ENCODE results near the gene FGD2. TPM values are rescaled to one million over a fixed set of nuclear protein-coding genes. Genes with fewer than 3 reads are reported as not detected.

Gene FGD2
- total and polyA plus RNA-seq, 2 donors (not counting 1 experiment from before 2014, with no cell fraction given): 352 to 682 TPM

- Histone ChIP-seq H3K9me3 (ENCODE audit: control extremely low read depth in 1 of 3, control insufficient read depth in 2 of 3, insufficient read depth in 1 of 3, low read length in 2 of 3) (no peaks in the 10 kb centered on the region), H3K4me1 (ENCODE audit: control insufficient read depth in 2 of 2, insufficient read depth in 2 of 2, low read length in 2 of 2) (peaks cover 33 to 35% of the 10 kb centered on the region in 2 donors), H3K4me2 (replicated peaks; ENCODE audit: low read depth, low read length, poor library complexity, severe bottlenecking) (peak overlapping the region; percentile 98), H3K9ac (ENCODE audit: low read length) (peak overlapping the region; percentile 97), H3K79me2 (ENCODE audit: control insufficient read depth, insufficient read depth, low read length) (peaks cover 68% of the 10 kb centered on the region), H3K36me3 (replicated peaks in 1 of 2; ENCODE audit: control extremely low read depth in 1 of 2, control insufficient read depth in 1 of 2, extremely low read depth in 1 of 2, insufficient read depth in 2 of 2, low read length in 1 of 2) (peaks cover 0 to 10% of the 10 kb centered on the region in 2 experiments), H2AFZ (ENCODE audit: insufficient read depth, low read depth, low read length, poor library complexity, severe bottlenecking) (peak overlapping the region; percentile 78), H3K4me3 (ENCODE audit: control extremely low read depth in 1 of 5, extremely low read depth in 1 of 5, insufficient read depth in 1 of 5, low read depth in 2 of 5, low read length in 4 of 5) (peak overlapping the region; percentile 51 to 98 (median 88)), H4K20me1 (ENCODE audit: control insufficient read depth, insufficient read depth, low read length, poor library complexity, severe bottlenecking) (peaks cover 48% of the 10 kb centered on the region), H3K27me3 (replicated peaks in 1 of 4; ENCODE audit: control extremely low read depth in 1 of 4, control insufficient read depth in 3 of 4, insufficient read depth in 4 of 4, low read length in 3 of 4) (no peaks in the 10 kb centered on the region), H3K27ac (ENCODE audit: low read length in 2 of 2) (peak overlapping the region; percentile 53 to 89)
- peak; percentile 26 for DNase-seq
- TF ChIP-seq CTCF (IDR thresholded peaks at IDR 0.05) (no peak), EZH2 (IDR thresholded peaks at IDR 0.05; ENCODE audit: borderline replicate concordance, insufficient read depth, low read depth, low read length, poor library complexity, severe bottlenecking) (no peak)
- no peak overlapping the region for H3K4me3 Mint-ChIP-seq
- H3K27me3 Mint-ChIP-seq: no peaks in the 10 kb centered on the region
- no peaks in the 10 kb centered on the region for H3K9me3 Mint-ChIP-seq (ENCODE audit: insufficient read depth)
- under 1% methylated on average over 14 of the region's 15 CpGs for WGBS (ENCODE audit: insufficient coverage)
- H3K27ac Mint-ChIP-seq: no peak overlapping the region
- intact Hi-C loops (cut with micrococcal nuclease): loop anchor here (5.0 kb wide), 1 partner anchor 98 kb away; the partner anchor contains the start of gene C6orf89
- CTCF ChIA-PET: interaction anchor here (0.8 to 6.1 kb wide), 13 partner anchors 8 to 225 kb away, joined by 3 to 74 read pairs (median 4); partner anchors contain the start of gene FGD2
- no peak for ATAC-seq (ENCODE audit: low read depth)
- peaks cover 29% of the 10 kb centered on the region for H3K4me1 Mint-ChIP-seq
- POLR2A ChIA-PET: interaction anchor here (0.6 to 3.8 kb wide), 7 partner anchors 18 to 440 kb away, joined by 3 to 40 read pairs (median 5); partner anchors contain the start of genes C6orf89 and FGD2
These were observed 20.0 kb upstream of the FGD2 start for GRCh38 chr6:36985417-36985807.
